ENCODE results near the gene RAP1GDS1.

DNA sequence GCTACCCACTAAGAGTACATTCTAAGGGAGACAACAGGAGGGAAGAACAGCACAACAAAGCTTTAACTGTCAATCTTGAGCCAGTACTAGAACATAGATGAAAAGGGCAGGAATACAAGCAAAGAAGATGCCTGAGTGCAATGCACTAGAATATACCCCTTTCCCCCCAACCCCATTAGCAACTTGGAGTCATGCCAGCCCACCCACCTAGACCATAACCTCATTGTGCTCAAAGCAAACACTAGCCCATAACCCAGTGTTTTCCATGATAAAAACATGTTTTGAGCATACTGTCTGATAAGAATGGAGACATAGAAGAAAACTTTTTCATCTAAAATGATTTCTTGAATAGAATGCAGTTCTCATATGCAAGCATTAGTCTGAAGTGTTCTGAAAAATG, 183.2 kb downstream of the RAP1GDS1 start:
- TF ChIP-seq, protein P1, sequence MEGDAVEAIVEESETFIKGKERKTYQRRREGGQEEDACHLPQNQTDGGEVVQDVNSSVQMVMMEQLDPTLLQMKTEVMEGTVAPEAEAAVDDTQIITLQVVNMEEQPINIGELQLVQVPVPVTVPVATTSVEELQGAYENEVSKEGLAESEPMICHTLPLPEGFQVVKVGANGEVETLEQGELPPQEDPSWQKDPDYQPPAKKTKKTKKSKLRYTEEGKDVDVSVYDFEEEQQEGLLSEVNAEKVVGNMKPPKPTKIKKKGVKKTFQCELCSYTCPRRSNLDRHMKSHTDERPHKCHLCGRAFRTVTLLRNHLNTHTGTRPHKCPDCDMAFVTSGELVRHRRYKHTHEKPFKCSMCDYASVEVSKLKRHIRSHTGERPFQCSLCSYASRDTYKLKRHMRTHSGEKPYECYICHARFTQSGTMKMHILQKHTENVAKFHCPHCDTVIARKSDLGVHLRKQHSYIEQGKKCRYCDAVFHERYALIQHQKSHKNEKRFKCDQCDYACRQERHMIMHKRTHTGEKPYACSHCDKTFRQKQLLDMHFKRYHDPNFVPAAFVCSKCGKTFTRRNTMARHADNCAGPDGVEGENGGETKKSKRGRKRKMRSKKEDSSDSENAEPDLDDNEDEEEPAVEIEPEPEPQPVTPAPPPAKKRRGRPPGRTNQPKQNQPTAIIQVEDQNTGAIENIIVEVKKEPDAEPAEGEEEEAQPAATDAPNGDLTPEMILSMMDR (IDR thresholded peaks at IDR 0.05), result no peak
- TF ChIP-seq POLR2A (IDR thresholded peaks at IDR 0.05), result no peak

All from adrenal gland (tissue), 5 donors.